C1 segment of cervical spinal cord (tissue), 14 donors: ENCODE results near the gene CNOT4.
A peak's percentile ranks its signal among the peaks of the same experiment; 100 is the strongest.
"Not testable (repeated sequence)": the region's sequence is repeated elsewhere in the genome, so short reads cannot be mapped to it uniquely, and the experiment has no call there.

Source experiments
- DNase-seq, 14 donors: peaks; one replicate each; lab custom pipeline; 2025; lab: John Stamatoyannopoulos, UW

The CNOT4 gene

GRCh38 chr7:135327458-135327857, 182.4 kb downstream of the CNOT4 start:
- no peak for DNase-seq

GRCh38 chr7:135326636-135327280, 183.1 kb downstream of the CNOT4 start:
- DNase-seq = no peak

GRCh38 chr7:135322571-135323340, 187.1 kb downstream of the CNOT4 start:
- DNase-seq = no peak

GRCh38 chr7:135321556-135321955, 188.3 kb downstream of the CNOT4 start:
- no peak for DNase-seq

GRCh38 chr7:135320953-135321352, 188.9 kb downstream of the CNOT4 start:
- not testable (repeated sequence) for DNase-seq

GRCh38 chr7:135320268-135320667, 189.6 kb downstream of the CNOT4 start:
- DNase-seq = peak in 8 of 14 donors; percentile 4 to 76 (median 42)

GRCh38 chr7:135317676-135318325, 192.1 kb downstream of the CNOT4 start:
- DNase-seq = no peak

- no peak for DNase-seq
These were observed 193.1 kb downstream of the CNOT4 start for GRCh38 chr7:135316648-135317313.

- DNase-seq = no peak
These were observed 195.9 kb downstream of the CNOT4 start for GRCh38 chr7:135313971-135314370.
